Inflammatory macrophage treated with lipopolysaccharide for 1 hour (primary cell): ENCODE results near the gene HNRNPK.

Source experiments
- DNase-seq, 2 donors: peaks; one replicate each; pipeline ENCODE4 v3.0.0-alpha.2; 2020 to 2022

The HNRNPK gene

DNA sequence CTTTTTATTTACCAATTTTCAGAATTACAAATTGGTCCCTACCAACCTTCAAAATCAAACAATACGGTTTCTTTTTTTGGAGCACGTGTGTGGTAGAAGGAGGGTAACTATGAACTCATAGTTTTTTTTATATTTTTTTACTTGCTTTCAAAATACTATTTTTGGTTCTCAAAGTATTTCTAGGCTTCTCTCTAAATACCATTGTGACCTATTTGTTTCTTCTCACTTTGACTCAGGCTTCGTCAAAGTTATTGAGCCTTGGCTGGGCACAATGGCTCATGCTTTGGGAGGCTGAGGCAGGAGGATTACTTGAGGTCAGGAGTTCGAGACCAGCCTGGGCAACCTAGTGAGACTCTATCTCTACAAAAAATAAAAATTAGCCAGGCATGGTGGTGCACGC lies 47.2 kb downstream of the HNRNPK start:
- DNase-seq = no peak

DNA sequence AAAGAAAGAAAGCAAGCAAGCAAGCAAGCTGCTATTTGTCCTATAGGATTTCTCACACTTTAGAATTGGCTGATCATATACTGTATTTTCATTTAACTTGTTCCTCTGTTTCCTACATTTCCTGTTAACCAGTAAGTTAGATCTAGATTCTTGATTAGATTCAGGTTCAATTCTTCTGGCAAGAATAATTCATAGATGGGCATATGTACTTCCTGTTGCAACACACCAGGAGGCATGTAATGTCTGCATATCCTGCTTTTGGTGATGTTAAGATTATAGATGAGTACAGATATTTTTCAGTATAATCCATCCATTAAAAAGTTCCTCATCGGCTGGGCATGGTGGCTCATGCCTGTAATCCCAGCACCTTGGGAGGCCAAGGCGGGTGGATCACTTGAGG lies 48.0 kb downstream of the HNRNPK start:
- no peak for DNase-seq

DNA sequence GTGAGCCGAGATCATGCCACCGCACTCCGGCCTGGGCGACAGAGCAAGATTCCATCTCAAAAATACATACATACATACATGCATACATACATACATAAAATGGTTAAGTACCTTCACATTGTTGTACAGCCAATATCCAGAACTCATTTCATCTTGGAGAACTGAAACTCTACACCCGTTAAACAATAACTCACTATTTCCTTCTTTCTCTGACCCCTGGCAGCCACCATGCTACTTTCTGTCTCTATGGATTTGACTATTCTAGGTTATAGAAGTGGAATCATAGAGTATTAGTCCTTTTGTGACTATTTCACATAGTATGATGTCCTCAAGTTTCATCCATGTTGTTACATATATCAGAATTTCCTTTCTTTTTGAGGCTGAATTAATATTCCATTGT lies 49.1 kb downstream of the HNRNPK start:
- DNase-seq = no peak

DNA sequence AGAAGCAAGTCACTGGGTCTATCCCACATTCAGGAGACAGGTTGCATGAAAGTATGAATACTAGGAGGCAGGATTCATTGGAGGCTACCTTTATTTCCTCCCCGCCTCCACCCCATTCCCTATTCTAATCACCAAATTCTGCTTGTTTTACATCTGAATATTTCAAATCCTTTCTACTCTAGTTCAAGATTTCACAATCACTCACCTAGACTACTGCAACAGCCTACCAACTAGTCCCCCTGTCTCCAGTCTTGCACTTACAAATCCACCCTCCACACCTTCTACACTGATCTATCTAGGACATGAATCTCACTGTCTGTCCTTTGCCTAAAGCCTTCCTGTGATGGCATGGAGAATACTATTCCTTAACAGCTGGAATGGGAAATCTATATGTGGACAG lies 52.4 kb downstream of the HNRNPK start:
- no peak for DNase-seq

DNA sequence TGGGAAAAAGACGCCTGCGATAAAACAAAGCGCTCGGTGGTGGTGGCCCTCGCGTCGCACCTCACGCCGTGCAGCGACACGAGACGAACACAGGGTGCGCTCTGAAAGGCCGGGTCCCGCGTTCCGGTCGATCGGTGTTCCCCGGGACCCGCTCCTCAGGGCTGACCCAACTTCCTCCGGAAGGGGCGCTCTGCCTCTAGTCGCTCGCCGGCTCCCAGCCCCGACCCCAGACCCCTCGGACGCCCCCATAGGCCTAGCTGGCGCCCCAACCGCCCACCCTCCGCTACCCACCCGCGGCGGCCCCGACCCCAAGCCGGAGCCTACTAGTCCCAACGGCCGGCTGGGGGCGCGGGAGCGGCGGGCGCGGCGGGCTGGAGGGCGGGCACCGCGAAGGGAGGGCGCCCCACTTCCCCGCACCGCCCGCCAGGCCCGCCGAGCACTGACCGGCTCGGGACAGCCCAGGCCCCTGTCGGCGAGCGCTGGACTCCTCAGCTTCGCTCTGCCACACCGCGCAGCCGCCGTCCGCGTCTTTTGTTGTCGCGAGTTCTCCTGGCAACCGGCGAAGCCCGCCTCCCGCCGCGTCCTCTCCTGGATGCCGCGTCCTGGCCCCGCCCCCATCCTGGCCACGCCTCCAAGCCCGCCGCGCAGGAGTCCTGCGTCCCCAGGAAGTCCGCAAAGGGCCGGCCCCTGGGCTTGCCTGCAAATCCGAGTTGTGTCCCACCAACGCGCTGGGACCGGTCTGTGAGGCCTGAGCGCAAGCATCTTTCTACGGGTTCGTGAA lies 58.9 kb downstream of the HNRNPK start, which contains the start of gene KIF27:
Gene KIF27 (minus strand): TSS at position 506 of the 781 bp plus-strand sequence. CDS start 5,841 bp downstream, outside the sequence.
- peak; percentile 97 to 99 for DNase-seq

DNA sequence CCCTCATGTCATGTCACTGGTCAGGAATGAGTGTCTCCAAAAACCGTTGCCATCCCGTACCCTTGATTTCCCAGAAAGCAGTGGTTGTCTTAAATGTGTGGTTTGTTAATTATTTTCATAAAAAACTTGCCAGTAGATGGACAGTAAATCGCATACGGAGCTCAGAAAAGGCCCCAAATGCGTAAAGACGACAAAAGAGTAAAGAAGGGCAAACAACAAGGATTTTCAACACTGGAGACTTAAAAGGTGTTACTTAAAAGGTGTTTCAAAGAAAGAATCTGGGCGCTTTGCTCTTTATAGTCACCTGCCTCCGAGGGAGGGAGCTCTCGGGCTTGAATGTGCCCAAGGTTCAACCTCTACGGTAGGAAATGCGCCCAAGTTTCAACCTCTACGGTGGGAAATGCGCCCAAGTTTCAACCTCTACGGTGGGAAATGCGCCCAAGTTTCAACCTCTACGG lies 59.5 kb downstream of the HNRNPK start:
- no peak for DNase-seq

DNA sequence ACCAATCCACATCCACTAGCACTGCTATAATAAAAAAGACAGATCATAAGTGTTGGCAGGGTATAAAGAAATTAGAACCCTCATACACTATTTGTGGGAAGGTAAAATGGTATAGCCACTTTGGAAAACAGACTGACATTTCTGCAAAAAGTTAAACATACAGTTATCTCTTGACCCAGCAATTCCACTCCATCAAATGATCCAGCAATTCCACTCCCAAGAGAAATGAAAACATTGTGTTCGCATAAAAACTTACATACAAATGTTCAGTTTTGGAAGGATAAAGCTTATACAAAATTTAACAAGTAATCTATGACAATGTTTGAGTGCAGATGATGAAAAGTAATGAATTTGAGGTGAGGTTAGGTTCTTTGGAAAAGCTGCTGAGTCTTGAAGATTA lies 60.9 kb downstream of the HNRNPK start:
- no peak for DNase-seq
